MCF 10A (cell line): ENCODE results near the gene ABCC4. TPM values are rescaled to one million over a fixed set of nuclear protein-coding genes. Genes with fewer than 3 reads are reported as not detected.

Experiments used
- BruUV-seq: library from RNA; stranded (reverse); fragments of 400-500 nt; replicated peaks from 2 replicates; lab custom pipeline; 2021; lab: Mats Ljungman, UMichigan
- CTCF ChIA-PET: fragments of 300-600 bp; sonication (Branson Sonifier 250); formaldehyde crosslinking; extraction: SDS; loops from one replicate; lab custom pipeline; 2021; ENCODE audit warnings: antibody characterized with exemption, inconsistent platforms; lab: Yijun Ruan, JAX
- POLR2A ChIA-PET: fragments of 300-600, 350-650 bp; sonication (Branson Sonifier 250); formaldehyde crosslinking; extraction: SDS; loops from one replicate; lab custom pipeline; 2020; ENCODE audit warnings: antibody characterized with exemption, inconsistent platforms; lab: Yijun Ruan, JAX
- DNase-seq: peaks from one replicate; pipeline ENCODE4 v3.0.0-alpha.2; 2018; ENCODE audit not compliant: unreplicated experiment
- H3K27ac Mint-ChIP-seq: one replicate; pipeline ENCODE4 v1.8.0; 2022; ENCODE audit warnings: mild to moderate bottlenecking, low read depth, mixed read lengths; ENCODE audit not compliant: unreplicated experiment
- H3K27me3 Mint-ChIP-seq: one replicate; pipeline ENCODE4 v1.8.0; 2022; ENCODE audit warnings: mixed read lengths; ENCODE audit not compliant: insufficient read depth, unreplicated experiment
- H3K36me3 Mint-ChIP-seq: one replicate; pipeline ENCODE4 v1.8.0; 2022; ENCODE audit warnings: mild to moderate bottlenecking, moderate library complexity, mixed read lengths; ENCODE audit not compliant: insufficient read depth, unreplicated experiment
- H3K4me1 Mint-ChIP-seq: one replicate; pipeline ENCODE4 v1.8.0; 2022; ENCODE audit warnings: mixed read lengths; ENCODE audit not compliant: insufficient read depth, unreplicated experiment
- H3K4me3 Mint-ChIP-seq: one replicate; pipeline ENCODE4 v1.8.0; 2022; ENCODE audit warnings: mild to moderate bottlenecking, moderate library complexity, mixed read lengths; ENCODE audit not compliant: unreplicated experiment
- H3K9me3 Mint-ChIP-seq: one replicate; pipeline ENCODE4 v1.8.0; 2022; ENCODE audit warnings: mixed read lengths; ENCODE audit not compliant: unreplicated experiment
- CTCF ChIP-seq: fragments of 200-600 bp; IDR thresholded peaks from one replicate; pipeline ENCODE4 v1.8.0; 2022; ENCODE audit warnings: antibody characterized with exemption, mild to moderate bottlenecking; ENCODE audit not compliant: unreplicated experiment
- intact Hi-C: fragments of 100-400 bp; cut with micrococcal nuclease; formaldehyde crosslinking; loops from 2 replicates; pipeline ENCODE4 v1.14.1; 2022
- total RNA-seq: library from RNA; stranded (reverse); gene quantifications from 2 replicates; pipeline ENCODE4 v1.2.3, GENCODE V29; 2022

Gene ABCC4
- total RNA-seq, 1 experiment from 2014 or later: 13.9 TPM

DNA sequence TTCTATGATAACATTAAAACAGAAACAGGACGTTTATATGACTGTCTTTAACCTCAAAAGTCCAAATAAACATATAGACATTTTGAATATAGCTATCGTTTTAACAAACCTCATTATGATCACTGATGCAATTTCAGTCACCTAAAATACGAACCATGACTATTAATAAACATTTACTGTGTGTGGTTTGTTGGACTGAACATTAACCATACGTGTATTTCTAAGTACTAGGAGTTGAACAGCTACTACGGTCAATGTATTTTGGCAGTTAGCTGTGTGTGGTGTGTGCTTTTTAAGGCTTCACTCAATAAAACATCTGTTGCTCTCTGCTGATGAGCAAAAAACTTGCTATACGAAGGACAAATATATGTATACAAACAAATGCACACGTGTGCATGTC lies 281.4 kb downstream of the ABCC4 start:
- CTCF ChIA-PET: interaction anchor here (0.5 kb wide), 1 partner anchor 95 kb away, joined by 3 read pairs; no protein-coding TSS in a partner anchor
- no TSS peak for BruUV-seq

GRCh38 chr13:95007322-95007721 lies 293.9 kb downstream of the ABCC4 start:
- no peaks in the 10 kb centered on the region for H3K4me1 Mint-ChIP-seq
- H3K36me3 Mint-ChIP-seq: no peaks in the 10 kb centered on the region
- DNase-seq: no peak
- BruUV-seq: no TSS peak
- ChIA-PET CTCF (interaction anchor here (0.7 kb wide), 1 partner anchor 11 kb away, joined by 3 read pairs; no protein-coding TSS in a partner anchor), POLR2A (interaction anchor here (0.9 kb wide), 1 partner anchor 405 kb away, joined by 4 read pairs; the partner anchor contains the start of gene GPR180)
- intact Hi-C loops: no loop called here
- H3K27ac Mint-ChIP-seq: no peak overlapping the region
- H3K4me3 Mint-ChIP-seq: no peak overlapping the region
- no peaks in the 10 kb centered on the region for H3K27me3 Mint-ChIP-seq
- no peak for TF ChIP-seq CTCF
- H3K9me3 Mint-ChIP-seq: no peaks in the 10 kb centered on the region

More for the DNA sequence above, 281.4 kb downstream of the ABCC4 start:
- no peaks in the 10 kb centered on the region for H3K9me3 Mint-ChIP-seq
- no peak for TF ChIP-seq CTCF
- intact Hi-C loops: no loop called here
- H3K4me1 Mint-ChIP-seq: peaks cover 6% of the 10 kb centered on the region
- DNase-seq: no peak
- H3K27me3 Mint-ChIP-seq: no peaks in the 10 kb centered on the region
- POLR2A ChIA-PET: interaction anchor here (0.6 kb wide), 1 partner anchor 28 kb away, joined by 3 read pairs; no protein-coding TSS in a partner anchor
- H3K4me3 Mint-ChIP-seq: no peak overlapping the region
- no peak overlapping the region for H3K27ac Mint-ChIP-seq
- H3K36me3 Mint-ChIP-seq: no peaks in the 10 kb centered on the region

DNA sequence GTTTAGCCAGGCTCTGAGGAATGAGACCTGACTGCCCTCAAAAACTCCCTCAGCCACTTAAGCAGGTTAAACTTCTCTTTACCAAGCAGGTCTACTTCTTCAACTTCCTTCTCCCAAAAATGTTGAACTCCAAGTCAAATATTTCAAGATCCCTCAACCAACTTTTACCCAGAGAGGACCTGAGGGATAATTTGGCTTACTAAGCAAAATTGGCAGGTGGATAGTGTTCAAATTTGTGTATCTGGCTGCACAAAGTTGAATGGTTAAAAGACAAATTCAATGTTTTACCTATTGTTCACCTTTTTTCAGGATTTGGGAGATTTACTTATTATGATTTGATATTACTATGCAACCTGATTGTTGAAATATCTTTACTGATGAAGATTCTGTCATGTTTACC lies 296.0 kb downstream of the ABCC4 start:
- no peak overlapping the region for H3K27ac Mint-ChIP-seq
- peaks cover 2% of the 10 kb centered on the region for H3K4me1 Mint-ChIP-seq
- no peak for TF ChIP-seq CTCF
- H3K9me3 Mint-ChIP-seq: no peaks in the 10 kb centered on the region
- DNase-seq: no peak
- no peak overlapping the region for H3K4me3 Mint-ChIP-seq
- no peaks in the 10 kb centered on the region for H3K36me3 Mint-ChIP-seq
- POLR2A ChIA-PET: no interaction called here
- no peaks in the 10 kb centered on the region for H3K27me3 Mint-ChIP-seq
- intact Hi-C loops: no loop called here
- CTCF ChIA-PET: no interaction called here
- BruUV-seq: no TSS peak

- H3K27me3 Mint-ChIP-seq: no peaks in the 10 kb centered on the region
These were observed 298.0 kb downstream of the ABCC4 start for GRCh38 chr13:95003019-95003813.

More at GRCh38 chr13:95003019-95003813, 298.0 kb downstream of the ABCC4 start:
- CTCF ChIA-PET: interaction anchor here (0.5 to 0.7 kb wide), 2 partner anchors 159 to 458 kb away, joined by 3 read pairs; no protein-coding TSS in a partner anchor
- Mint-ChIP-seq H3K4me3 (no peak overlapping the region), H3K9me3 (no peaks in the 10 kb centered on the region), H3K27ac (no peak overlapping the region), H3K36me3 (no peaks in the 10 kb centered on the region), H3K4me1 (peaks cover 9% of the 10 kb centered on the region)
- BruUV-seq: no TSS peak
- TF ChIP-seq CTCF: no peak
- intact Hi-C loops: no loop called here
- POLR2A ChIA-PET: no interaction called here
- no peak for DNase-seq
